Lung (tissue), 16 donors: ENCODE results near the gene MUSTN1. TPM values are rescaled to one million over a fixed set of nuclear protein-coding genes. Genes with fewer than 3 reads are reported as not detected.

ENCODE experiments used
- ATAC-seq: fragments of 200-7000 bp; cut with Tn5 transposase; one replicate; pipeline ENCODE4 v1.9.1; 2020; ENCODE audit warnings: moderate number of reproducible peaks; ENCODE audit not compliant: insufficient read depth, low FRiP score
- DNase-seq, 3 donors: peaks; one replicate each; pipeline ENCODE4 v3.0.0-alpha.2; 2013 to 2017
- H3K27ac ChIP-seq, 2 donors: one replicate each; pipeline ENCODE4 v1.5.1; 2013; ENCODE audit warnings: mild to moderate bottlenecking in 2 of 2, moderate library complexity in 2 of 2, control low read depth in 1 of 2, inconsistent platforms in 1 of 2, low read depth in 1 of 2, low read length in 1 of 2
- H3K27me3 ChIP-seq, 3 donors: one replicate each; pipeline ENCODE4 v1.5.1; 2013; ENCODE audit warnings: low read length in 2 of 3; ENCODE audit not compliant: control insufficient read depth in 3 of 3, insufficient read depth in 3 of 3
- H3K36me3 ChIP-seq, 4 donors: one replicate each; pipeline ENCODE4 v1.5.1; 2013; ENCODE audit warnings: low read length in 4 of 4, mild to moderate bottlenecking in 1 of 4, moderate library complexity in 1 of 4; ENCODE audit not compliant: control insufficient read depth in 4 of 4, insufficient read depth in 4 of 4
- H3K4me1 ChIP-seq, 5 donors: one replicate each; pipeline ENCODE4 v1.5.1; 2013; ENCODE audit warnings: low read length in 5 of 5, mild to moderate bottlenecking in 2 of 5, moderate library complexity in 1 of 5; ENCODE audit not compliant: control insufficient read depth in 5 of 5, insufficient read depth in 5 of 5
- H3K4me3 ChIP-seq: one replicate; pipeline ENCODE4 v1.5.1; 2013; ENCODE audit warnings: mild to moderate bottlenecking, control low read depth, moderate library complexity
- H3K9ac ChIP-seq, 2 donors: one replicate each; pipeline ENCODE4 v1.5.1; 2013; ENCODE audit warnings: low read length in 2 of 2, control low read depth in 1 of 2; ENCODE audit not compliant: insufficient read depth in 1 of 2
- H3K9me3 ChIP-seq, 4 donors: one replicate each; pipeline ENCODE4 v1.5.1; 2013; ENCODE audit warnings: low read length in 3 of 4, mild to moderate bottlenecking in 1 of 4, moderate library complexity in 1 of 4; ENCODE audit not compliant: control insufficient read depth in 4 of 4, insufficient read depth in 3 of 4
- CTCF ChIP-seq: IDR thresholded peaks from 2 replicates; pipeline ENCODE4 v1.5.1; 2012; ENCODE audit warnings: mild to moderate bottlenecking; ENCODE audit errors: control extremely low read depth, extremely low read depth
- WGBS, 2 donors: extraction: QIAGEN DNeasy Blood & Tissue Kit; methylation state at CpG; one replicate each; pipeline ENCODE4 v1.1.7; 2013; 5-methylcytosine and 5-hydroxymethylcytosine counted together
- long read RNA-seq, 5 donors: transcript quantifications; one replicate each; lab custom pipeline, GENCODE V29; 2026
- polyA plus RNA-seq, 2 donors: library from polyadenylated mRNA; stranded (reverse); fragments of 200-250 nt; gene quantifications; one replicate each; pipeline ENCODE4 v1.2.1, GENCODE V29; 2013
- total RNA-seq, 2 donors: library from RNA; depleted of rRNA in 1 of 2; stranded (reverse); fragments of >200 nt in 1 of 2; gene quantifications; one replicate each; pipeline ENCODE4 v1.2.1, GENCODE V29; 2014 to 2021
- donor health status: control.
- donor health status: control.
- donor health status: Bipolar disorder and iron deficiency.
- donor health status: healthy.
- donor health status: DM: yes; HTN: yes; CAD: no.

The MUSTN1 gene
- total RNA-seq (10 to 100 TPM in 1 of 2 donors, 1 to 10 TPM in 1; 3.3 to 10.9 TPM), polyA plus RNA-seq (10 to 100 TPM in 1 of 2 donors, 1 to 10 TPM in 1; 4.6 to 39.0 TPM)
- long read RNA-seq, donor 1, partial matches to known transcripts, result 0 of 2 reads
- long read RNA-seq, donor 1, other reads (novel, unspliced or antisense), result 0 of 2 reads
- long read RNA-seq, donor 2, result 0 reads
- long read RNA-seq, donor 3, partial matches to known transcripts, result 0 of 2 reads
- long read RNA-seq, donor 3, other reads (novel, unspliced or antisense), result 0 of 2 reads
- long read RNA-seq, donor 4, result 0 reads
- long read RNA-seq, donor 5, result 0 reads

- TF ChIP-seq CTCF, result no peak
- Histone ChIP-seq H3K9ac (no peak within 1 kb of the TSS), H3K27me3 (no peaks in the 10 kb centered on the region), H3K4me3 (no peak within 1 kb of the TSS), H3K4me1 (peaks cover 0 to 20% (median 3%) of the 10 kb centered on the region in 5 donors), H3K36me3 (peaks cover 0 to 26% (median 2%) of the 10 kb centered on the region in 4 donors), H3K9me3 (no peaks in the 10 kb centered on the region), H3K27ac (peak within 1 kb of the TSS in 1 of 2 donors; percentile 14)
- DNase-seq, result peak; percentile 79 to 85 (median 83)
- no peak for ATAC-seq
- 70 to 75% methylated on average over 11 of the region's 11 CpGs for WGBS, 2 donors
Measured at GRCh38 chr3:52834871-52835501, at the start of gene MUSTN1. Gene MUSTN1, minus strand, starts transcription at chr3:52835019. Its CDS starts 71 bp downstream, at chr3:52834948.

- no peaks in the 10 kb centered on the region for H3K27me3 ChIP-seq
- H3K27ac ChIP-seq, result no peak overlapping the region
- peak in 1 of 3 donors; percentile 10 for DNase-seq
- no peaks in the 10 kb centered on the region for H3K9me3 ChIP-seq
- 78 to 83% methylated on average over 4 of the region's 4 CpGs for WGBS, 2 donors
- TF ChIP-seq CTCF, result no peak
- no peak for ATAC-seq
- peaks cover 0 to 12% (median 4%) of the 10 kb centered on the region in 5 donors for H3K4me1 ChIP-seq
- H3K9ac ChIP-seq, result no peak overlapping the region
- no peak overlapping the region for H3K4me3 ChIP-seq
- peaks cover 0 to 5% (median 3%) of the 10 kb centered on the region in 4 donors for H3K36me3 ChIP-seq
Measured at GRCh38 chr3:52882377-52882776, 47.6 kb upstream of the MUSTN1 start.

- TF ChIP-seq CTCF, result no peak
- no peak overlapping the region for H3K4me3 ChIP-seq
- peaks cover 0 to 12% (median 4%) of the 10 kb centered on the region in 5 donors for H3K4me1 ChIP-seq
- H3K9ac ChIP-seq, result no peak overlapping the region
- ATAC-seq, result no peak
- 64 to 68% methylated on average over 4 of the region's 4 CpGs for WGBS, 2 donors
- no peak overlapping the region for H3K27ac ChIP-seq
- peaks cover 0 to 5% (median 3%) of the 10 kb centered on the region in 4 donors for H3K36me3 ChIP-seq
- H3K9me3 ChIP-seq, result no peaks in the 10 kb centered on the region
- peak; percentile 67 to 81 (median 70) for DNase-seq
- H3K27me3 ChIP-seq, result no peaks in the 10 kb centered on the region
Measured at GRCh38 chr3:52881871-52882270, 47.1 kb upstream of the MUSTN1 start.
